AG09309 (cell line): ENCODE measurements around the gene CDS1.

Source experiments
- DNase-seq: peaks from one replicate; pipeline ENCODE4 v3.0.0-alpha.2; 2010; ENCODE audit warnings: low read depth
- H3K4me3 ChIP-seq: 2 replicates; pipeline ENCODE4 v1.5.1; 2011; ENCODE audit warnings: mild to moderate bottlenecking, low read depth, low read length, moderate library complexity; ENCODE audit not compliant: control insufficient read depth
- CTCF ChIP-seq: IDR thresholded peaks from 2 replicates; pipeline ENCODE4 v1.5.1; 2011; ENCODE audit warnings: mild to moderate bottlenecking, low read depth, low read length, inconsistent platforms; ENCODE audit not compliant: insufficient read depth, control insufficient read depth; ENCODE audit errors: missing control alignments

Gene CDS1

GRCh38 chr4:84626673-84627072, 43.7 kb downstream of the CDS1 start:
- no peak for DNase-seq
- H3K4me3 ChIP-seq: no peak overlapping the region
- no peak for TF ChIP-seq CTCF

GRCh38 chr4:84631573-84631972, 48.6 kb downstream of the CDS1 start:
- peak; percentile 1 for DNase-seq
- TF ChIP-seq CTCF: no peak
- no peak overlapping the region for H3K4me3 ChIP-seq

- DNase-seq: peak; percentile 69
Observed at GRCh38 chr4:84632092-84632491, 49.2 kb downstream of the CDS1 start.

GRCh38 chr4:84634961-84635360, 52.0 kb downstream of the CDS1 start:
- TF ChIP-seq CTCF: no peak
- no peak overlapping the region for H3K4me3 ChIP-seq
- no peak for DNase-seq

More at GRCh38 chr4:84632092-84632491, 49.2 kb downstream of the CDS1 start:
- no peak overlapping the region for H3K4me3 ChIP-seq
- TF ChIP-seq CTCF: no peak

GRCh38 chr4:84638092-84638491, 55.2 kb downstream of the CDS1 start:
- TF ChIP-seq CTCF: no peak
- no peak for DNase-seq
- H3K4me3 ChIP-seq: no peak overlapping the region

GRCh38 chr4:84639145-84639544, 56.2 kb downstream of the CDS1 start:
- no peak overlapping the region for H3K4me3 ChIP-seq
- no peak for TF ChIP-seq CTCF
- no peak for DNase-seq

- DNase-seq: no peak
- no peak for TF ChIP-seq CTCF
- no peak overlapping the region for H3K4me3 ChIP-seq
Observed at GRCh38 chr4:84644087-84644486, 61.2 kb downstream of the CDS1 start.
